NCI-H446 (cell line): ENCODE measurements around the gene JAKMIP2.
A peak's percentile ranks its signal among the peaks of the same experiment; 100 is the strongest.

Experiments used
- DNase-seq, 2 experiments: peaks; one replicate each; lab custom pipeline; 2025; lab: John Stamatoyannopoulos, UW

JAKMIP2 gene

GRCh38 chr5:147697380-147697779, 85.1 kb downstream of the JAKMIP2 start:
- no peak for DNase-seq

DNA sequence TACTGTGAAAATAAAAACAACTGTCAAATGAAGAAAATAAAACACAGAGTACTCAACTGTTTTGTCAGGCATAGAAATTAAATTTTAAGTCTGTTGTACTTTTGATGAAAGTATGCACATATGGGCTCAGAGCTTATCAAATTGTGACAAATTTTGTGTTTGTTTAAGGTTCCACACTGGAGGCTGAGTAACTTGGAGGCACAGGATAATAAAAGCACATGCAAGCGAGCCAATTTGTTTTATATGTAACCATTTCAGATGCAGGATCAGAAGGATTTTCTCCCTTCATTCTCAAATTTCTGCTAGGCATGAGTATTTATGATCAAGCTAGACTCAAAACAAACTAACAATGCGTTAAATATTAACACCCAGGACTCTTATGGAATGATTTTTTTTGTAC, 87.8 kb downstream of the JAKMIP2 start:
- no peak for DNase-seq

DNA sequence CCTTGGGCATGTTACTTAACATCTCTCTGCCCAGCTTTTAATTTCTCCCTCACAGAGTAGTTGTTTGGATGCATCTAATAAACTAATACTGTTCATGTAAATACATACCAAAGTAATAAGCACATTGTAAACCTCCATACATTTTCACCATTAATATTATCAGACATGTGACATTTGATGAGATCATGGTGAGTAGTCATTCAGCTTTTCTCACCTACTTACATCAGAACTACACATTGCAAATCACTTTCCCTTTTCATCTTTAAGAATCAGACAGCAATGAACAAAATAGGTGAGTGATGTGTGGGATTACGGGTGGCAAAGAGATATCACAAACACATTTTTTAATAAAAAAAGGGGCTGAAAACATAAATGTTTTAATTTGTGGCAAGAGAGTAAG, 89.3 kb downstream of the JAKMIP2 start:
- no peak for DNase-seq

- no peak for DNase-seq
Measured at GRCh38 chr5:147691130-147691529, 91.4 kb downstream of the JAKMIP2 start.

GRCh38 chr5:147690595-147690994, 91.9 kb downstream of the JAKMIP2 start:
- no peak for DNase-seq

- DNase-seq = no peak
Measured at GRCh38 chr5:147689426-147689825, 93.1 kb downstream of the JAKMIP2 start.

DNA sequence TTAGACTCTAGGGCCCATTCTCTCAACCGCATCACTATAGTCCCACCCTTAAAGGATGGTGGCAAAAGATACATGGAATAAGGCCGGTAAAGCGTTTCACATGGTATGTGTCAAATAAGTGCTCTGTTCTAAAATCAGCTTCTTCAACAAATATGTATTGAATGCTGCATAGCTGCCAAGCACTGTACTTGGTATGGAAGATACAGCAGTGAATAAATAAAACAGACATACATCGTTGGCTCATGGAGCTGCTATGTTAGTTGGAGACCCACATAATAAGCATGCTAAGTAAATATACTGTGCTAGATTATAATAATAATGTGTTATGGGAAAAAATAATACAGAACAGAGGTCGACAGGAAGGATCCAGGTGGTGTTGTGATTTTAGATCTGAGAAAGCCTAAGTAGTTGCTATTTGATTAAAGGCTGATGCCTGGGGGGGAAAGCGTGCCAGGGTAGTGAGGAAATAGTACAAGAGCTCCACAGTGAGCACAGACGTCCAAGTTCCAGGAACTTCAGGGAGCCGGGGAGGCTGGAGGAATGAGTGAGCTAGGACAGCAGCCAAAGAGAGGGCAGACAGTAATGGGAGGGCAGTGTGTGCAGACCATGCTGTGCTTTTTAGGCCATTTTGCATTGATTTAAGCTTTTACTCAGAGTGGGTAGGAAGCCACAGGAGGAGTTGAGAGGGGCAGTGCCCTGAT, 93.7 kb downstream of the JAKMIP2 start:
- peak; percentile 12 to 65 for DNase-seq

GRCh38 chr5:147687118-147687517, 95.4 kb downstream of the JAKMIP2 start:
- DNase-seq = no peak

GRCh38 chr5:147686421-147686820, 96.1 kb downstream of the JAKMIP2 start:
- DNase-seq = no peak

- DNase-seq = peak in 1 of 2 experiments; percentile 32
Measured at GRCh38 chr5:147685993-147686392, 96.5 kb downstream of the JAKMIP2 start.

DNA sequence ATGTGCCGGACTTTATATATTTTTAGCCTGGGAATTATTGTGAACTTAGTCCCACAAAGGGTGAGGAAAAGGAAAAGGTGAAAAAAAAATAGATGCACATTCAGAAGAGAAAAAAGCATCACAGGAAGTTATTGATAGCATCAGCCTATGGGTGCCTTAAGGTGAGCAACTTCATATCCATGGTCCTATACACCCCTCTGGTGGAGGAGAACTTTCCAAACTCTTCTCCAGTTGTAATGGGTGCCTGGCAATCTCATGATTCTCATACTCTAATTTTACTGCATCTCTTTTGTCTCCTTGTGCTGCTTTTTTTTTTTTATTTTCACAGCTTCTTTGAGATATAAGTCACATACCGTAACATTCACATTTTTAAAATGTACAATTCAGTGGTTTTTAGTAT, 107.4 kb downstream of the JAKMIP2 start:
- DNase-seq = no peak

DNA sequence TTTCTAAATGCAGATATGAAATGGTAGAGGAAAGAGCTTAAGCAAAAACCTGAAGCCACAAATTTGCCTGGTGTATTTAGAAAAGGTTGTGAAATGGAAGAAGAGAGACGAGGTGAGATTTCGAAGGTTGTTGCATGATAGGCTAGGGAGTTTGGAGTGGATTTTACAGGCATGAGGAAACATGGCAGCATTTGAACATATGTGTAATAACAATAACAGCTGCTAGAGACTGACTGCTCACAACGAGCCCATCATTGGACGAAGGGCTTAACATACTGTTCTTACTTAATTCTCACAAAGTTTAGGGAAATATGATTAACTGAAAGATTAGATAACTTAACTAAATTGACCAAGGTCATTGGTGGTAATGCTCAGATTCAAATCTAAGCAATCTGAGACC, 108.1 kb downstream of the JAKMIP2 start:
- DNase-seq = no peak

- DNase-seq = no peak
Measured at GRCh38 chr5:147673791-147674190, 108.7 kb downstream of the JAKMIP2 start.

DNA sequence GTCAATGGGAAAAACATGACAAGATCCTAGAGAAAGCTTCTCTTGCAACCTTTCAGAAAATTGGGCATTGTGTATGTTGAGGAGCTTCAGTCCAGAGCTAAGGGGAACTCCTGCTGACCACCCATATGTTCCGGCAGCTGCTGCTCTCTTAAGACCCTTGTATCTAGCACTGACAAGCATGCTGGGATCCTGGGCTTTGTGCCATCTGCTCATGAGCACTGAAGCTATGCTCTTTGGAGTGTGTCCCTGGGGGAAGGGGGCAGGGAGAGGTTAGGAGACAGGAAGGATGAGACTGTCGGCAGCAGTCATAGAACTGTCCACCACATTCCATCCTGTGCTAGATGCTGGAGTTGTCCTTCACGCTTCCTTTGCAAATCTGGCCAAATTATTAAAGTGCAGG, 109.3 kb downstream of the JAKMIP2 start:
- DNase-seq = peak; percentile 91 to 97

DNA sequence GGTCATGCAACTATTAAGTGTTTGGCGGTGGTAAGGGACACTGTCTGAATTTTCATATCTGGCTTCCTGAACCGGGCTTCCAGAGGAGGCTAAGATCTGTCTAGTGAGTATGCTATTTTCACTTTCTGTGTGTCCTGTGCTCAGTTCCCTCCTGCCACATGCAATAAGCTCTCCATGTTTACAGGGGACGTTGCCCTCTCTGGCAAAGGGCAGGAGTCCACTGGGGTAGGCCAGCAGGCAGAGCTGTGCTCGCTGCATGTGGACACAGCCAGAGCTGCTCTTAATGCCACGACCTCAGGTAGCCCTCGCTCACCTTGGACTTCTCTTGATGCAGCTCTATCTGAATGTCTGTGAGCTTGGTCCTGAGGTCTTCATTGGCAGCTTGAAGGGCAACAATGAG, 111.2 kb downstream of the JAKMIP2 start:
- DNase-seq = no peak

DNA sequence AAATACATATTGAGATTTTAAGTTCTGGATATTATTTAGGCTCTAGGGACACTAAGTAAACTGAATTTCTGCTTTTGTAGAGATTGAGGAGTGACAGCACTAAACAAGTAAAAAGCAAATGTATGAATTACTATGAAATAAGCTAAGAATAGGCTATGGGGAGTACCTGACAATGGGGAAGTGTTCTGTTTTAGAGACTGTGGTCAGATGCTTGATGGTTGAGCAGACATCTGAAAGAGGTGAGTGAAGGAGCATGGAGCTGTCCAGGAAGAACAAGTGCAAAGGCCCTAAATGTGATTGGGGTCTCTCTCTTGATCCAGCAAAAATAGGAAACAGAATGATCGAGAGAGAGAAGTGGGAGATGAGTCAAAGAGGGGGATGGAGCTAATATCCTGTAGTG, 111.7 kb downstream of the JAKMIP2 start:
- DNase-seq = no peak

DNA sequence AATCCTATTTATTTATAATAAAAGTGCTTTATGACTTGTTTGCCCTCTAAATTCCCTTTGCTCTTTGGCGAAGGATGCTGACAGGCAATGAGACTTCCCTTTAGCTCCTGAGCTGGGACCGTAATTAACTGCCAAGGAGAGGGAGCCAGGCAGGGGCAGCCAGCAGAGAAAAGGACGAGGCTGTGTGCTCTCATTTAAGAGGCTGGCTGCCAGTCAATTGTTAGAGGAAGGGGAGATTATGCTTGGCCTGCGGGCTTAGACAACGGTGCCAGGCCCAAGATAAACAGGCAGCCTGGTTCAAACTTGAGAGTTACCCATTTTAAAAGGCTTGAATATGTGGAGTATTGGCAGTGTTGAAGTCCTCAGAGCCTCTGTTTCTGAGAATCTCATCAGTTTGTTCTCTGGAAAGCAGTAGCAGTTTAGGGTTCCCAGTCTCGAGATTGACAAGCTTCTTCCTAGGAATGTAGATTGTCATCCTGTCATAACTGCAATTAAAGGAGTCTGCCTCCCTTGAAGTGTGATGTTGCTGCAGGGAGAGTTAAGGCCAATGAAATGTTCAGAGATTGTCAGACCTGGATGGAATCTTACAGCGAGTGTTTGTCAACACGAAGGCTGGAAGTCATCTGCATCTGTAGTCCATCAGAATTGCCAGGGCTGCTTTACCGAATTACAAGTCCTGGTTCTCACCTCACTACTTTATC, 113.2 kb downstream of the JAKMIP2 start:
- DNase-seq = peak; percentile 57 to 77

GRCh38 chr5:147668385-147668784, 114.1 kb downstream of the JAKMIP2 start:
- DNase-seq = no peak

DNA sequence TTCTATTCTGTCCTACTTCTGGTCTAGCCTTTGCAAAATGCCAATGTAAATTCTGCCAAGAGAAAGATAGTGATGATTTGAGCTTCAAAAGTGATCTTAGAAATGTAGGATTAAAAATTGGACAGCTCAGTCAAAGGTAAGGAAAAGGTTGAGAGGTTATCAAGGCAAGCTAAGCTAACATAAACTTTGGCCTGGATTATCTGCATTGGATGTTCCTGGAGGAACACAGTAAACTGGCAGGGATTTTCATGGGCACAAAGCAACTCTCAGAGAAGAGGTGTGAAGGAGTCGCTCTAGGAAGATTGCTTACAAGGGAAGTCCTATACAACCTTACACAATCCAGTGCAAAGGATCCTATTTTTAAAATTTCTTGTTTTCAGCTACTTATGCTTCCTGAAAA, 115.2 kb downstream of the JAKMIP2 start:
- no peak for DNase-seq

DNA sequence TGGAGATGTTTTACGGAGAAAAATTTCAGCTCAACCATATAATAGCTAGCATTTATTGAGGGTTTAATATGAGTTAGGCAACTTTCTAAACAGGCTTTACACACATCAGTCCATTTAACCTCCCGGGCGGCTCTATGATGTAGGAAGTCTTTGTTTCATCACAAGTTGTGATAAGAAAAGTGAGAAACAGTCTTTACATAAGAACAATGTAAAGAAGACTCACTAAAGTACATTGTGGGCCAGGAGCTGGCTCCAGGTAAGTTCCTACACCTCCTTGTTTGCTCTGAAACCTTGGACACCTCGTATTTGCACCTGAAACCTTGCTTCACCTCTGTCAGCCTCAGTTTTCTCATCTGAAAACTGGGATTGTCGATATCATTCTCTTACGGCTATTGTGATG, 116.1 kb downstream of the JAKMIP2 start:
- DNase-seq = no peak

- DNase-seq = no peak
Measured at GRCh38 chr5:147661541-147661940, 121.0 kb downstream of the JAKMIP2 start.

GRCh38 chr5:147659166-147659929, 123.2 kb downstream of the JAKMIP2 start:
- no peak for DNase-seq
